GM10266 (cell line): Measurements from ENCODE around the gene FRMPD1.

ENCODE experiments used
- DNase-seq: peaks from one replicate; pipeline ENCODE4 v3.0.0; 2012; ENCODE audit errors: extremely low spot score
- TF ChIP-seq, protein P1 (sequence below): IDR thresholded peaks from 2 replicates; pipeline ENCODE4 v1.5.1; 2012; ENCODE audit warnings: mild to moderate bottlenecking, low read depth; ENCODE audit not compliant: control insufficient read depth, insufficient read depth; ENCODE audit errors: missing control alignments

FRMPD1 gene

DNA sequence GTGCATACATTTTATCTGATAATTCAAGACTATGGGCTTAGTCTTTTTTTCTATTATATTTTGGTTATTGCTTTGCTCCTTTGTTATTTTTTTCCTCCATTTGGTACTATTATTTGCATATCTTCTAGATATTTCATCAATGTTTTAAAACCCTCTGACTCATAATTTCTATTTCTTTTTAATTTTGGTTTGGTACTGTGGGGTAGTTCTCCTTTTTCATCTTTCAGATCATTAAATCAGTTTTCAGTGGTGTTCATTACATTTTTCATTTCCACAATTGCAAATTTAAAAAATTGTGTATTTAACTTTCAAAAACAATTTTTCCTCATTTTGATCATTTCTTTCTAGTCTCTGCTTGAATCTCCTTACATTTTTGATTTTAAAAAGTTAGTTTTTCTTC lies 7.5 kb upstream of the FRMPD1 start:
- TF ChIP-seq, protein P1, sequence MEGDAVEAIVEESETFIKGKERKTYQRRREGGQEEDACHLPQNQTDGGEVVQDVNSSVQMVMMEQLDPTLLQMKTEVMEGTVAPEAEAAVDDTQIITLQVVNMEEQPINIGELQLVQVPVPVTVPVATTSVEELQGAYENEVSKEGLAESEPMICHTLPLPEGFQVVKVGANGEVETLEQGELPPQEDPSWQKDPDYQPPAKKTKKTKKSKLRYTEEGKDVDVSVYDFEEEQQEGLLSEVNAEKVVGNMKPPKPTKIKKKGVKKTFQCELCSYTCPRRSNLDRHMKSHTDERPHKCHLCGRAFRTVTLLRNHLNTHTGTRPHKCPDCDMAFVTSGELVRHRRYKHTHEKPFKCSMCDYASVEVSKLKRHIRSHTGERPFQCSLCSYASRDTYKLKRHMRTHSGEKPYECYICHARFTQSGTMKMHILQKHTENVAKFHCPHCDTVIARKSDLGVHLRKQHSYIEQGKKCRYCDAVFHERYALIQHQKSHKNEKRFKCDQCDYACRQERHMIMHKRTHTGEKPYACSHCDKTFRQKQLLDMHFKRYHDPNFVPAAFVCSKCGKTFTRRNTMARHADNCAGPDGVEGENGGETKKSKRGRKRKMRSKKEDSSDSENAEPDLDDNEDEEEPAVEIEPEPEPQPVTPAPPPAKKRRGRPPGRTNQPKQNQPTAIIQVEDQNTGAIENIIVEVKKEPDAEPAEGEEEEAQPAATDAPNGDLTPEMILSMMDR, result no peak
- no peak for DNase-seq

DNA sequence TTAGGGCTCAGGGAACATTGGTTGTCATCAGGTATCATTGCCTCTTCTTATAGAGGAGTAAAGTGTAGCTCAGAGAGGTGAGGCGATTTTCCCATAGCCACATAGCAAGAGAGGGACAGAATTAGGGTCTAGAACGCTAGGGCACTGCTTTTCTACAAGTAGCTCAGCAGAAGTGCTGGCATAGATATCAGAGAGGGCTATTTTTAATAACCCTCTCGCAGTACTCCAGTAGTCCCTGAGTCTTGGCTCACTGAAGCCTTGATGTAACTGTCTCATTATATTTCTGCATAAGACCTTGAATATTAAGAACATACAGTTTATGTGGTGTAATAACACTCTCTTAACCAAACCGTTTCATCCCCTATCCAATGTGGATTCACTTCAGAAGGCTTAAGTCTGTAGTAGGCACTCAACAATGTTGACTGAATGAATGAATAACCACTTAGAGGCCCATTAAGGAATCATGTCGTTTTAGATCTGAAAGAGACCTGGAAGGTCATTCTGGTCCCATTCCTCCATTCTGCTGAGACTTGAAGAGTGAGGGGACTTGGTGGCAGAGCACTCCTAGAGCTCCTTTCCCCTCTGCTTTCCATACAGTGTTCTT lies 4.7 kb upstream of the FRMPD1 start:
- DNase-seq, result no peak
- TF ChIP-seq, protein P1, result no peak

DNA sequence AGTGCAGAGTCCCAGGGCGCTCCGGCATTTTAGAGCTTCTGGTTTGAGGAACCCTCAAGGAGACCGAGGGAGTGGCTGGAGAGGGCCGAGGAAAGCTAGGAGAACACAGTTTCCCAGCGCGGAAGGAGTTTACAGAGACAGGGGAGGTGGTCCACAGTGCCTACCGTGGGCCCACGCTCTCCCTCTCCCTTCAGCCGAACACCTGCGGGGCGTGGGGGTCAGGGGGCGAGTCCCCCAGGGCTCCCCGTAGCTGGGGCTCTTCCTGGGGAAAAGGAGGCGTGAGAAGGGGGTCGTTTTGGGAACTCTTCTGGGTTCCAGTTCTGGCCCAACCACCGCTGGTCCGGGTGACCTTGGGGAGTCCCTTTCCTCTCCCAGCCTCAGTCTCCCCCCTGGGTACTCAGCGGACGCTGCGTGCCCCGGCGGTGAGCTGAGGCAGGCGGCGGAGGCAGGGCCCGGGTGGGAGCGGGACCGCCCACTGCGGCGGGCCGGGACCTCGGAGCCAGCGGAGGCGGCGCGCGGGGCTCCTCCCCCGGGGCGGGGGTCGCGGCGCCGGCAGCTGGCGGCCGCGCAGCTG lies 368 bp upstream of the FRMPD1 start:
- DNase-seq, result no peak
- TF ChIP-seq, protein P1, result no peak

DNA sequence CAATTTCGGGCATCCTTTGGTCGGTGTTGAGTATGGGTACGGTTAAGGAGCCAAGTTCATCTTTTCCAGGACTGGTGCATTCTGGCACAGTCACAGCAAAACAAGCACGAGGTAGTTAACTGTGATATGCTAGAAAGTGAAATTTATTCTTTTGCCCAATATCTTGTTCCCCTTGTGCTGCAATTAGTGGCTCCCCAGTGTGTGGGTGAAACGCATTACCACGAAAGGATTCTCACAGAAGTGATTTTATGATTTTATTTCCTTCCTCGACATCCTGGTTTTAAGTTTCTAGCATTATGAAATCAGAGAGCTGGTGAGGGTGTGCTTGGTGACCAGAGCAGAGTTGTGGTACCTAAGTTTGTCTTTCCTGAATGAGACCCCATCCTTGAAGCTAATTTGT lies 1.5 kb downstream of the FRMPD1 start:
- TF ChIP-seq, protein P1, result no peak
- DNase-seq, result no peak

DNA sequence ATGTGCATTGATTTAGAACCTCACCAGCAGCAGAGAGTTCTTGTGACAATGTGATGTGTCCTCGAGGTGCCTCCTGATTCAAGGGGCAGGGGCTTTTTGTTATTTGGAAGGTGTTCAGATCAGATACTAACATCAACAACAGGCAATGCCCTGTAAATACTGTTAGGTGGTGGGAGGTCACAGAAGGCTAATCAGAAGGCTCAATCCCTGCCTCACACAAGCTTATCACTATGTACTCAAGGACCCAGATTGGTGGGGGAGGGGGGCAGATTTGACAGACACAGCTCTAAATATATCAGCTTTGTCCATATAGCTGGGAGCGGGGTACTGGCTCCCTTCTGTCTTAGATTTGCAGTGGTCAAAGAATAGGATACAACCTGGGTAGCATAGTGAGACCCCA lies 2.6 kb downstream of the FRMPD1 start:
- TF ChIP-seq, protein P1, result no peak
- no peak for DNase-seq

DNA sequence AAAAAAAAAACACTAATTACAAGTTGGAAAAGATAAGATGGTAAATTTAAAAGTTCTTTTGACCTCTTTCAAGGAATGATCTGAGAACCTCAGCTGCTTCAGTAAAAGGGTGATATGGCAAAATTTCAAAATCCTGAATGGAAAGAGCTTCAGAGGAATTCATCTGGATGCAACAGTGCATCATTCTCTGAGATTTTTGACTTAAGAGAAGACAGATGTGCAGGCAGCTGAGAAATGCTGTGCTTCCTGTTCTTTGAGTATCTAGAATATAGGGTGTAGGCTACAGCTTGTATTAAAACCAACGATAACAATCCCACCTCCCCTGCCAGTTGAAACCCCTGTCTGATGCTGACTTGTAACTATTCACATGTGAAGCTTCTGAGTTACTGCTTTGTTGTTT lies 6.2 kb downstream of the FRMPD1 start:
- DNase-seq, result no peak
- TF ChIP-seq, protein P1, result no peak

DNA sequence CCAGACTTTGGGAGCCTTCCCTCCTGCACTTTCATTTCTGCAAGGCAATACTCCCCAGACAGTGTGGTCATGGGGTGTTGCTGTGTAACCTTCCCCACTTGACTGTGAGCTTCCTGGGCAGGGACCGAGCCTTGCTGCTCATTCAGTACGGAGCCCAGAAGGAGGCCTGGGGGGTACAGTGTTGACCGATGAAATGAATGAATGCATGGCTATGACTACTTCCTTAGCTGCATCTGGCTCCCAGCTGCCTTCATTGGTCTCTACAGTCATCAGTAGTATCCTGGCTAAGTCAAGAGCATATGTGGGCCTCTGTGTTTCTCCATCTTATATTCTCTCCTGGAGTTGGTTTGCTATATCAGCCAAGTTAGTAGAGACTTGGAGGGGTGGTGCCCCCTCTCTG lies 9.9 kb downstream of the FRMPD1 start:
- TF ChIP-seq, protein P1, result no peak
- DNase-seq, result no peak
